Measurements from ENCODE around the gene PEF1. TPM values are rescaled to one million over a fixed set of nuclear protein-coding genes. Genes with fewer than 3 reads are reported as not detected.

Gene PEF1
- 31.4 to 48.0 TPM (median 45.1 TPM) in 5 replicates for total RNA-seq (2022; extraction: Qiagen RNA extraction; ENCODE audit: low read depth)

GRCh38 chr1:31644560-31645273 lies at the start of gene PEF1:
TSS of gene PEF1 (minus strand) at chr1:31644876. CDS start at chr1:31644864, 12 bp downstream.

GRCh38 chr1:31617218-31617915 lies 27.3 kb downstream of the PEF1 start, which contains the start of gene HCRTR1:
TSS of gene HCRTR1 (plus strand) at chr1:31617689. CDS start at chr1:31619193, 1,504 bp downstream.

Other genes with a start within 250 kb of the PEF1 start
- gene SERINC2, start 231.7 kb downstream of the PEF1 start, total RNA-seq (2022; extraction: Qiagen RNA extraction; ENCODE audit: low read depth) = 13.5 to 33.0 TPM (median 29.6 TPM) in 5 replicates
- 0.60 to 1.4 TPM (median 0.86 TPM) in 5 replicates for gene TINAGL1, start 68.4 kb downstream of the PEF1 start, total RNA-seq (2022; extraction: Qiagen RNA extraction; ENCODE audit: low read depth)
- gene HCRTR1, start 27.2 kb downstream of the PEF1 start, total RNA-seq (2022; extraction: Qiagen RNA extraction; ENCODE audit: low read depth) = not detected in 5 replicates
- 3.2 to 6.7 TPM (median 5.3 TPM) in 5 replicates for gene COL16A1, start 59.1 kb upstream of the PEF1 start, total RNA-seq (2022; extraction: Qiagen RNA extraction; ENCODE audit: low read depth)
- 3.6 to 7.5 TPM (median 6.1 TPM) in 5 replicates for gene ADGRB2, start 119.5 kb upstream of the PEF1 start, total RNA-seq (2022; extraction: Qiagen RNA extraction; ENCODE audit: low read depth)
- gene SPOCD1, start 171.1 kb upstream of the PEF1 start, total RNA-seq (2022; extraction: Qiagen RNA extraction; ENCODE audit: low read depth) = 3.2 to 5.3 TPM (median 3.8 TPM) in 5 replicates